Measurements from ENCODE around the gene KXD1.

KXD1 gene

GRCh38 chr19:18612051-18612771 is 54.5 kb downstream of the KXD1 start:
- H3K27me3 ChIP-seq (ENCODE audit: low read length): peaks cover 8% of the 10 kb centered on the region; the same call in 1 of the 2 replicates
- no peaks in the 10 kb centered on the region for H4K20me1 ChIP-seq (ENCODE audit: low read depth, low read length)
- H2AFZ ChIP-seq (ENCODE audit: low read depth, low read length, severe bottlenecking): no peak overlapping the region
- no peaks in the 10 kb centered on the region for H3K9me3 ChIP-seq (ENCODE audit: insufficient read depth, low read length)
- peak overlapping the region; percentile 41 for H3K4me2 ChIP-seq (ENCODE audit: low read depth, low read length, poor library complexity, severe bottlenecking)
- H3K79me2 ChIP-seq (ENCODE audit: insufficient read depth, low read length): no peaks in the 10 kb centered on the region
- no peaks in the 10 kb centered on the region for H3K36me3 ChIP-seq (ENCODE audit: low read length)
- no peak overlapping the region for H3K9ac ChIP-seq (ENCODE audit: low read length)
- no peak overlapping the region for H3K27ac ChIP-seq (ENCODE audit: low read depth, low read length)
- TF ChIP-seq EZH2phosphoT487 (conservative IDR thresholded peaks at IDR 0.05; ENCODE audit: low read length) (no peak), CTCF (IDR thresholded peaks at IDR 0.05; ENCODE audit: insufficient read depth, low read length, poor library complexity, severe bottlenecking) (no peak)
- no peaks in the 10 kb centered on the region for H3F3A ChIP-seq (ENCODE audit: insufficient read depth)
- no peaks in the 10 kb centered on the region for H3K9me2 ChIP-seq (replicated peaks; ENCODE audit: insufficient read depth, low read length)
- peak overlapping the region; percentile 18 for H3K4me3 ChIP-seq (ENCODE audit: insufficient read depth, low read length, poor library complexity, severe bottlenecking)

- Histone ChIP-seq H3K4me2 (ENCODE audit: low read depth, low read length, poor library complexity, severe bottlenecking) (peak within 1 kb of the TSS; percentile 41), H3K36me3 (ENCODE audit: low read length) (no peaks in the 10 kb centered on the region), H4K20me1 (ENCODE audit: low read depth, low read length) (no peaks in the 10 kb centered on the region), H3K79me2 (ENCODE audit: insufficient read depth, low read length) (no peaks in the 10 kb centered on the region), H3K27me3 (ENCODE audit: low read length) (peaks cover 8% of the 10 kb centered on the region; the same call in 1 of the 2 replicates), H3F3A (ENCODE audit: insufficient read depth) (no peaks in the 10 kb centered on the region), H2AFZ (ENCODE audit: low read depth, low read length, severe bottlenecking) (no peak within 1 kb of the TSS), H3K4me3 (ENCODE audit: insufficient read depth, low read length, poor library complexity, severe bottlenecking) (peak within 1 kb of the TSS; percentile 18), H3K27ac (ENCODE audit: low read depth, low read length) (no peak within 1 kb of the TSS), H3K9me3 (ENCODE audit: insufficient read depth, low read length) (no peaks in the 10 kb centered on the region), H3K9me2 (replicated peaks; ENCODE audit: insufficient read depth, low read length) (no peaks in the 10 kb centered on the region), H3K9ac (ENCODE audit: low read length) (no peak within 1 kb of the TSS)
- TF ChIP-seq CTCF (IDR thresholded peaks at IDR 0.05; ENCODE audit: insufficient read depth, low read length, poor library complexity, severe bottlenecking) (no peak), EZH2phosphoT487 (conservative IDR thresholded peaks at IDR 0.05; ENCODE audit: low read length) (no peak)
These were observed 55.3 kb downstream of the KXD1 start, which contains the start of gene TMEM59L for GRCh38 chr19:18612772-18613588. Gene TMEM59L (plus strand): TSS chr19:18612870. CDS start chr19:18612959, 89 bp downstream.

GRCh38 chr19:18613589-18614234 is 56.0 kb downstream of the KXD1 start:
- Histone ChIP-seq H3K9ac (ENCODE audit: low read length) (no peak overlapping the region), H3K4me3 (ENCODE audit: insufficient read depth, low read length, poor library complexity, severe bottlenecking) (no peak overlapping the region)

More at GRCh38 chr19:18613589-18614234, 56.0 kb downstream of the KXD1 start:
- H3F3A ChIP-seq (ENCODE audit: insufficient read depth): no peaks in the 10 kb centered on the region
- TF ChIP-seq EZH2phosphoT487 (conservative IDR thresholded peaks at IDR 0.05; ENCODE audit: low read length): no peak
- TF ChIP-seq CTCF (IDR thresholded peaks at IDR 0.05; ENCODE audit: insufficient read depth, low read length, poor library complexity, severe bottlenecking): no peak
- no peak overlapping the region for H2AFZ ChIP-seq (ENCODE audit: low read depth, low read length, severe bottlenecking)
- no peaks in the 10 kb centered on the region for H3K79me2 ChIP-seq (ENCODE audit: insufficient read depth, low read length)
- H3K9me3 ChIP-seq (ENCODE audit: insufficient read depth, low read length): no peaks in the 10 kb centered on the region
- H3K36me3 ChIP-seq (ENCODE audit: low read length): no peaks in the 10 kb centered on the region
- H3K27ac ChIP-seq (ENCODE audit: low read depth, low read length): no peak overlapping the region
- no peaks in the 10 kb centered on the region for H4K20me1 ChIP-seq (ENCODE audit: low read depth, low read length)
- no peaks in the 10 kb centered on the region for H3K9me2 ChIP-seq (replicated peaks; ENCODE audit: insufficient read depth, low read length)
- peaks cover 3% of the 10 kb centered on the region; the same call in 1 of the 2 replicates for H3K27me3 ChIP-seq (ENCODE audit: low read length)
- no peak overlapping the region for H3K4me2 ChIP-seq (ENCODE audit: low read depth, low read length, poor library complexity, severe bottlenecking)

Data from SU-DHL-6 (cell line).